ENCODE data around the gene RRP1B.
"Not testable (repeated sequence)": the region's sequence is repeated elsewhere in the genome, so short reads cannot be mapped to it uniquely, and the experiment has no call there.

The RRP1B gene, protein sequence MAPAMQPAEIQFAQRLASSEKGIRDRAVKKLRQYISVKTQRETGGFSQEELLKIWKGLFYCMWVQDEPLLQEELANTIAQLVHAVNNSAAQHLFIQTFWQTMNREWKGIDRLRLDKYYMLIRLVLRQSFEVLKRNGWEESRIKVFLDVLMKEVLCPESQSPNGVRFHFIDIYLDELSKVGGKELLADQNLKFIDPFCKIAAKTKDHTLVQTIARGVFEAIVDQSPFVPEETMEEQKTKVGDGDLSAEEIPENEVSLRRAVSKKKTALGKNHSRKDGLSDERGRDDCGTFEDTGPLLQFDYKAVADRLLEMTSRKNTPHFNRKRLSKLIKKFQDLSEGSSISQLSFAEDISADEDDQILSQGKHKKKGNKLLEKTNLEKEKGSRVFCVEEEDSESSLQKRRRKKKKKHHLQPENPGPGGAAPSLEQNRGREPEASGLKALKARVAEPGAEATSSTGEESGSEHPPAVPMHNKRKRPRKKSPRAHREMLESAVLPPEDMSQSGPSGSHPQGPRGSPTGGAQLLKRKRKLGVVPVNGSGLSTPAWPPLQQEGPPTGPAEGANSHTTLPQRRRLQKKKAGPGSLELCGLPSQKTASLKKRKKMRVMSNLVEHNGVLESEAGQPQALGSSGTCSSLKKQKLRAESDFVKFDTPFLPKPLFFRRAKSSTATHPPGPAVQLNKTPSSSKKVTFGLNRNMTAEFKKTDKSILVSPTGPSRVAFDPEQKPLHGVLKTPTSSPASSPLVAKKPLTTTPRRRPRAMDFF

DNA sequence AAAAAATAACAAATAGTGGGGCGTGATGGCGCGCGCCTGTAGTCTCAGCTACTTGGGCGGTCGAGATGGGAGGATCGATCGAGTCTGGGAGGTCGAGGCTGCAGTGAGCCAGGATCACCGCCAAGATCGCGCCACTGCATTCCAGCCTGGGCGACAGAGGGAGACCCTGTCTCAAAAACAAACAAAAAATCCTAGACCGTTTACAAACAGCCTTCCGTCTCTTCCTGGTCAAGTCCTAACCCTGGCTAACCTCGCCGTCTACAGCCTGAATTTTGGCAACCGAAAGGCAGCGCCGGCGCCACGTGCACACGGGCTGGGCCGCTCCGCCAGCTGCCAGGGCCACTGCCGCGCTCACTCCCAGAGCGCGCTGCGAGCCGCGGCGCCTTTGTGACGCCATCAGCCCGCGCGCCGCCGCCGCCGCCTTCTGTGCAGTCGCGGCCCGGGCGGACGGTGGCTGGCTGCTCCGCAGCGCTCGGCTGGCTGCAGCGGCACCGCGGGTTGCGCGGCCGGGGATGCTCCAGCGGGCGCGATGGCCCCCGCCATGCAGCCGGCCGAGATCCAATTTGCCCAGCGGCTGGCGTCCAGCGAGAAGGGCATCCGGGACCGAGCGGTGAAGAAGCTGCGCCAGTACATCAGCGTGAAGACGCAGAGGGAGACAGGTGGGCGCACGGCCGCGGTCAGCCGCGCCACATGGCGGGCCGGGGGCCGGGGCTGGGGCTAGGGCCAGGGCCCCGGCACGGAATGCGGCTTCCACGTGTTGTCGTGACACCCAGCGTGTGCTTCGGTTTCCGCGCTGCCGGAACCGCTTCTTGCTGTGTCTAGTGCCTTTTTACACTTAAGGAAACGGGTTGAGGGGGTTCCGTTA is at the start of gene RRP1B, which contains the start of gene HSF2BP:
Gene RRP1B (plus strand): TSS at position 425 of the 865 bp plus-strand sequence. CDS start 105 bp downstream, at position 530.
Gene HSF2BP (minus strand): TSS at position 353 of the 865 bp plus-strand sequence. CDS start 1,392 bp downstream, outside the sequence.
- in situ Hi-C loops (cut with MboI; ENCODE audit: low sequenced_read_pairs) = no loop called here

DNA sequence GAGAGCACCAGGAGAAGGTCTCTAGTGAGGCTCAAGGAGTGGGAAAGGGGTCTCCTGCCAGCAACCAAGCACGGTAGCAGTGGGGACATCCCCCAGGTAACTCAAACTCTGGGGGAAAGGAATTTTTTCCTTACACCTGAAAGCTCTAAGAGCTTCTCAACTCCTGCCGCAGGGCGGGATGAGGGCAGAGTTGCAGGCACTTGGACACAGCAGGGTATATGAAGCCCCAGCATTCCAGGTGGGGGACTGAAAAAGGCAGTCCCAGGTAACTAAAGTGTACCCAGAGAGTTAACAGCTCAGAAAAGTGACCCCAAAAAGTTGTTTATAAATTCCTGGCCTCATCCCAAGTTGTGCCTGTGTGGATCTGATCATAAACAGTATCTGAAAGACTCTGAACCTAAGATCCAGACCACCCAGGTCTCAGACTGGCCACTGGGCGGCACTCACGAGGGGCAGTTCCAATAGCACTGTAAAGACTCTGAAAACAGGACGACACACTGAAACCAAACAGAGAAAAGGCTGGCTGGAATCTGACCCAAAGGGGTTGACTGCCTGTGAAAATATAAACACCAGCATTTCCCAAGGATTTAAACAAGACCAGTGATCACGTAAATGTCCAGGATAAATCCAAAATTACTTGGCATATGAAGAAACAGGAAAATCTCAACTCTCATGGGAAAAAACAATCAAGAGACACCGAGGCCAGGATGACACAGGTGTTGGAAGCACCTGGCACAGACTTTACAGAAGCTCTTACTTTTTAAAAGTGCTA is 47.6 kb upstream of the RRP1B start:
- in situ Hi-C loops (cut with MboI; ENCODE audit: low sequenced_read_pairs) = no loop called here

GRCh38 chr21:43613755-43614638 is 45.4 kb upstream of the RRP1B start:
- in situ Hi-C loops (cut with MboI; ENCODE audit: low sequenced_read_pairs) = no loop called here

GRCh38 chr21:43614839-43615238 is 44.5 kb upstream of the RRP1B start:
- in situ Hi-C loops (cut with MboI; ENCODE audit: low sequenced_read_pairs) = no loop called here

GRCh38 chr21:43616861-43617260 is 42.5 kb upstream of the RRP1B start:
- in situ Hi-C loops (cut with MboI; ENCODE audit: low sequenced_read_pairs) = not testable (repeated sequence)

- in situ Hi-C loops (cut with MboI; ENCODE audit: low sequenced_read_pairs) = no loop called here
Observed at GRCh38 chr21:43618940-43619339, 40.4 kb upstream of the RRP1B start.

DNA sequence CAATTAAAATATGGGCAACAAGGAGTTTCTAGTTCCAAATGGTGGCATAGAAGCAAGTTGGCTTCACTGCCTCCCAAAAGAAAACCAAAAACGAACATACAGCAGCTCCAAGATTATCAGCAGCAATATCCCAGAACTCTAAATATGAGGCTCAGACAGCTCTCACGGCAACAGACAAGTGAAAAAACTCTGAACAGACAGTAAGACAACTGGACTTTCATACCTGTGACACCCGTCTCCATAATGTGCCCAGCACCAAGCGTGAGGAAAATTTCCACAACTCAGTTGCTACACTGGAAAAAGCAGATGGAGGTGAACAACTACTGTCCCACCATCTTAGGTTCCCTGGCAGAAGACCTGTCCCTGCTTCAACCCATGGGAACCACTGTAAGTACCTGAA is 40.0 kb upstream of the RRP1B start:
- in situ Hi-C loops (cut with MboI; ENCODE audit: low sequenced_read_pairs) = no loop called here

DNA sequence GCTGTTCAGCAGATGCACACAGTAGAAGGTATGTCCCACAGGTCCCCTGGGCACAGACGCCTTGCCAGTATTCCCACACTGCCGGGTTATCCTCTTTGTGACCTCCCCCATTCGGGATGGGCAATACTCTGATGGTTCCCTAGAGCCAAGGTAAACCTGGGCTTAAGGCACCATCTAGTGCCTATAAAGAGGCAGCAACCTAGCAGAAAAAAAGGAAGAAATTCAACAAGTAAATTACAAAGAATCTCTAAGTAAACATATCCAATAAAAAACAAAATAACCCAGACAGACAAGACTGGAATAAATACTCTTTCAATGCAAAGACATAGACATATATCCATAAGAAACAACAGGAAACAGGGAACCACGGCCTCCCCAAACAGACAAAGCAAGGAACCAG is 39.5 kb upstream of the RRP1B start:
- in situ Hi-C loops (cut with MboI; ENCODE audit: low sequenced_read_pairs) = no loop called here

GRCh38 chr21:43622796-43623195 is 36.6 kb upstream of the RRP1B start:
- in situ Hi-C loops (cut with MboI; ENCODE audit: low sequenced_read_pairs) = no loop called here

- in situ Hi-C loops (cut with MboI; ENCODE audit: low sequenced_read_pairs) = no loop called here
Observed at GRCh38 chr21:43623588-43623987, 35.8 kb upstream of the RRP1B start.

- in situ Hi-C loops (cut with MboI; ENCODE audit: low sequenced_read_pairs) = no loop called here
Observed at GRCh38 chr21:43624339-43624738, 35.0 kb upstream of the RRP1B start.

DNA sequence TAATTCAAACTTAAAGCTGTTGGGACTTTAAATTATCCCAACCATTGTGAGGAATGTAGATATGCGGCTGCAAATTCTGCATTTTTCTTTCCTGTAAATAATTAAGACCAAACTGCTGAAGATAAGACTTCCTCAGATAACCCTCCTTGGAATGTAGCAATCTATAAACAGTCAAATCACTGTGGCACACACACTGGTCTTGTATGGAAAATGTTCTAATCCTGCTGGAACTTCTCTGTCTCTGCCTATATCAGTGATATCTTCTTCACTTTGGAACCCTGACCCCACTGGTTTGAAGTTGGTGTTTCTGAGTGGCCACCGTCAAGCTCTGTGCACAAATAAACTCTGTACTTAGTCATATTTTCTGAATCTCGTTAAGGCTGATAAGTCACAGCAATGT is 33.0 kb upstream of the RRP1B start:
- in situ Hi-C loops (cut with MboI; ENCODE audit: low sequenced_read_pairs) = no loop called here

DNA sequence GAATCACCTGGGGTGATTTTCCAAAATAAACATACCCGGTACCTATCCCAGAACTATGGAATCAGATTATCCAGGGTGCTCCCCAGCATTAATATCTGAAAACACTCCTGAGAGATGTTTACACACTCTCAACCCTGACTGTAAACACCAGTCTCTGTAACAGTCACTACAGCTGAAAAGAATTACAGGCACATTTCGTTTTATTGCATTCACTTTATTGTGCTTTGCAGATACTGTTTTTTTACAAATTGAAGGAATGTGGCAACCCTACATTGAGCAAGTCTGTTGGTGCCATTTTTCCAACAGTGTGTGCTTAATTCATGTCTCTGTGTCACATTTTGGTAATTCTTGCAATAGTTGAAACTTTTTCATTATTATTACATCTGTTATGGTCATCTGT is 31.8 kb upstream of the RRP1B start:
- in situ Hi-C loops (cut with MboI; ENCODE audit: low sequenced_read_pairs) = no loop called here

DNA sequence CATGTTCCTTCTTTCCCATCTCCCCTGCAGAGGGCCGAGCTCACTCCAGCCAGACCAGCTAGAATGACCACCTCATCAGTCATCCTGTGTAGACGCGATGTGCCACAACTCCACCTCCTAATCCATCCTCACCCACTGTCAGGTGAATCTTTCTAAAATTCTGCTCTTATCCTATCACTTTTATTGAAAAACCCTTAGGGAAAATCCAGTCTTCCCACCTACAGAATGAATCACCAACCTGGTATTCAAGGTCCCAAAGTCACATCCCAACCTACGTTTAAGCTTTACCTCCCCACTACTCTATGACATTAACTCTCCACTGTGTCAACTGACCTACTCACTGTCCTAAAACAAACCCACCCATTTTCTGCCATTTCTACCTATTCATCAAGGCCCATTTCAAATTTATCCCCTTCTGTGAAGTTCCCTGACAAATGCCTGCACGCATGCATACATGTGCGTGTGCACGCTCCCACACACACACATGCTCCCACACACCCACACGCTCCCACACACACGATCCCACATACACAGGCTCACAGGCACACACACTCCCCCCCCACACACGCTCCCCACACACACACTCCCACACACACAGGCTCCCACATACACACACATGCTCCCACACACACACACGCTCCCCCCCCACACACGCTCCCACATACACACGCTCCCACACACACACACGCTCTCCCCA is 27.8 kb upstream of the RRP1B start:
- in situ Hi-C loops (cut with MboI; ENCODE audit: low sequenced_read_pairs) = no loop called here

DNA sequence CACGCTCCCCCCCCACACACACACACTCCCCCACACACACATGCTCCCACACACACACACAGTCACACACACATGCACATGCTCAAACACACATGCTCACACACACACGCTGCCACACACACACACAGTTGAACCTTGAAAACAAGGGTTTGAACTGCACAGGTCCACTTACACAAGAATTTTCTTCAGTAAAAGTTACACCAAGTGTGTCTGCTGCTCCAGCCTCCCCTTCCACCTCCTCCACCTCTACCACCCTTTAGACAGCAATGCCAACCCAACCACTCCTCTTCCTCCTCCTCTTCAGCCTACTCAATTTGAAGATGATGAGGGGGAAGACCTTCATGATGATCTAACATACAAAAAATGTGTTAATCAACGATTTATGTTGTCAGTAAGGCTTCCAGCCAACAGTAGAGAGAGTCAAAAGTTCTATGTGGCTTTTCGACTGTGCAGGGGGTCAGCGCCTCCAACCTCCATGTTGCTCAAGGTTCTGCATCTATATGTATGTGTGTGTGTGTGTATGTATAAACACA is 26.9 kb upstream of the RRP1B start:
- in situ Hi-C loops (cut with MboI; ENCODE audit: low sequenced_read_pairs) = no loop called here

DNA sequence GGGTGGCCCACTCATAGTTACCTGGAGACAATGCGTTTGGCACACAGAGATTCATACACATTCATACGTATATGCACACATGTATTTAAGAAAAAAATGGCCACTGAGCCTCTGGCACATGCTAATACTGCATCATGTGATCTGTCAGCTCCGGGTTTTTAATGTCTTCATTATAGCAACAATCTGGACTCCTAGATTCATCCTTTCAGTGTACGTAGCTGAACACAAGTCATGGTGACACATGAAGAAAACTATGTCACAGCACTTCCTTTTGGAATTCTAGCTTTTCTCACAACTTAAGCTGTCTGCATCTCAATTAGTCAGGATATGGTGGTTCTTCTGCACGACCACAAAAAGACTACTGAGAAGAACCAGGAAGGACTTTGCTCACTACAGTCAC is 24.7 kb upstream of the RRP1B start:
- in situ Hi-C loops (cut with MboI; ENCODE audit: low sequenced_read_pairs) = no loop called here

DNA sequence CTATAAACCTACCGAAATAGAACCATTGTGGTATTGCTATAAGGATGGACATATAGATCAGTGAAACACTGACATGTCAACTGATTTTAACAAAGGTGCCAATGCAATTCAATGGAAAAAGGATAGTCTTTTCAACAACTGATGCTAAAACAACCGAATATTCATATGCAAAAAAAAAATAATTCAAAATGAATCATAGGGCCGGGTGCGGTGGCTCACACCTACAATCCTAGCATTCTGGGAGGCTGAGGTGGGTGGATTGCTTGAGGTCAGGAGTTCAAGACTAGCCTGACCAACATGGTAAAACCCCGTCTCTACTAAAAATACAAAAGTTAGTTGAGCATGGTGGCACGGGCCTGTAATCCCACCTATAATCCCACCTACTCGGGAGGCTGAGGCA is 23.9 kb upstream of the RRP1B start:
- in situ Hi-C loops (cut with MboI; ENCODE audit: low sequenced_read_pairs) = no loop called here

DNA sequence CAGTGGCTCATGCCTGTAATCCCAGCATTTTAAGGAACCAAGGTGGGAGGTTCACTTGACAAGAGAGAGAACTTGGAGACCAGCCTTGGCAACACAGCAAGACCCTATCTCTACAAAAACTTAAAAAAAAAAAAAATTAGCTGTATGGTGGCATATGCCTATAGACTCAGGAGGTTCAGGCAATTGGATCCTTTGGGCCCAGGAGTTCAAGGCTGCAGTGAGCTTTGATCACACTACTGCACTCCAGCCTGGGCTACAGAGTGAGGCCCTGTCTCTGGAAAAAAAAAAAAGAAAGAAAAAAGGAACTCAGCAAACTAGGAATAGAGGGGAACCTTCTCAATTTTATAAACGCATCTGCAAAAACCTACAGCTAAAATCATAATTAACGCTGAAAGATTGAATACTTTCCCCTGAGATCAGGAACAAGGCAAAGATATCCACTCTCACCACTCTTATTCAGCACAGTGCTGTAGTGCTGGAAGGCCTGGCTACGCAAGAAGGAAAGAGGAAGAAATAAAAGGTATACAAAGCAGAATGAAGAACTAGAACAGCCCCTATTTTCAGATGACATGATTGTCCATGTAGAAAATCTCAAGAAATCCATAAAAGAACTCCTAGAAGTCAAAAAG is 21.7 kb upstream of the RRP1B start:
- in situ Hi-C loops (cut with MboI; ENCODE audit: low sequenced_read_pairs) = no loop called here
